AG20443 (cell line): ENCODE results near the gene TTC21B.
"Not testable (repeated sequence)": the region's sequence is repeated elsewhere in the genome, so short reads cannot be mapped to it uniquely, and the experiment has no call there.

ENCODE experiments used
- DNase-seq: peaks from one replicate; pipeline ENCODE4 v3.0.0; 2012; ENCODE audit warnings: low spot score, mixed read lengths

TTC21B gene

GRCh38 chr2:165953655-165954606 lies at the start of gene TTC21B:
Gene TTC21B, minus strand, starts transcription at chr2:165953776. Its CDS starts 71 bp downstream, at chr2:165953705.
- peak; percentile 97 for DNase-seq

GRCh38 chr2:166000401-166000800 lies 46.8 kb upstream of the TTC21B start:
- DNase-seq, result no peak

- DNase-seq, result no peak
These were observed 37.3 kb upstream of the TTC21B start for GRCh38 chr2:165990846-165991245.

GRCh38 chr2:165989851-165990250 lies 36.3 kb upstream of the TTC21B start:
- no peak for DNase-seq

GRCh38 chr2:165985120-165985519 lies 31.5 kb upstream of the TTC21B start:
- DNase-seq, result no peak

- DNase-seq, result not testable (repeated sequence)
These were observed 18.6 kb upstream of the TTC21B start for GRCh38 chr2:165972161-165972560.

- no peak for DNase-seq
These were observed 17.1 kb upstream of the TTC21B start for GRCh38 chr2:165970663-165971062.

- no peak for DNase-seq
These were observed 15.7 kb upstream of the TTC21B start for GRCh38 chr2:165969227-165969626.

GRCh38 chr2:165967746-165968145 lies 14.2 kb upstream of the TTC21B start:
- no peak for DNase-seq

- DNase-seq, result no peak
These were observed 8.2 kb upstream of the TTC21B start for GRCh38 chr2:165961818-165962217.

GRCh38 chr2:165959371-165959770 lies 5.8 kb upstream of the TTC21B start:
- no peak for DNase-seq

GRCh38 chr2:165958313-165958960 lies 4.9 kb upstream of the TTC21B start:
- no peak for DNase-seq

GRCh38 chr2:165957030-165957675 lies 3.6 kb upstream of the TTC21B start:
- DNase-seq, result no peak

- DNase-seq, result no peak
These were observed 296 bp downstream of the TTC21B start for GRCh38 chr2:165953306-165953654.

GRCh38 chr2:165952741-165953211 lies 800 bp downstream of the TTC21B start:
- DNase-seq, result peak; percentile 5

- DNase-seq, result no peak
These were observed 1.5 kb downstream of the TTC21B start for GRCh38 chr2:165952085-165952484.

- DNase-seq, result no peak
These were observed 3.1 kb downstream of the TTC21B start for GRCh38 chr2:165950438-165950837.

- no peak for DNase-seq
These were observed 11.7 kb downstream of the TTC21B start for GRCh38 chr2:165941827-165942226.

- no peak for DNase-seq
These were observed 15.3 kb downstream of the TTC21B start for GRCh38 chr2:165938237-165938636.

GRCh38 chr2:165933211-165933910 lies 20.2 kb downstream of the TTC21B start:
- DNase-seq, result no peak

GRCh38 chr2:165927774-165928173 lies 25.8 kb downstream of the TTC21B start:
- DNase-seq, result no peak

- DNase-seq, result no peak
These were observed 26.2 kb downstream of the TTC21B start for GRCh38 chr2:165927353-165927752.
